ENCODE measurements around the gene SF3A1.

GRCh38 chr22:30297991-30298701 lies 58.5 kb downstream of the SF3A1 start:
- TF ChIP-seq, protein P1, sequence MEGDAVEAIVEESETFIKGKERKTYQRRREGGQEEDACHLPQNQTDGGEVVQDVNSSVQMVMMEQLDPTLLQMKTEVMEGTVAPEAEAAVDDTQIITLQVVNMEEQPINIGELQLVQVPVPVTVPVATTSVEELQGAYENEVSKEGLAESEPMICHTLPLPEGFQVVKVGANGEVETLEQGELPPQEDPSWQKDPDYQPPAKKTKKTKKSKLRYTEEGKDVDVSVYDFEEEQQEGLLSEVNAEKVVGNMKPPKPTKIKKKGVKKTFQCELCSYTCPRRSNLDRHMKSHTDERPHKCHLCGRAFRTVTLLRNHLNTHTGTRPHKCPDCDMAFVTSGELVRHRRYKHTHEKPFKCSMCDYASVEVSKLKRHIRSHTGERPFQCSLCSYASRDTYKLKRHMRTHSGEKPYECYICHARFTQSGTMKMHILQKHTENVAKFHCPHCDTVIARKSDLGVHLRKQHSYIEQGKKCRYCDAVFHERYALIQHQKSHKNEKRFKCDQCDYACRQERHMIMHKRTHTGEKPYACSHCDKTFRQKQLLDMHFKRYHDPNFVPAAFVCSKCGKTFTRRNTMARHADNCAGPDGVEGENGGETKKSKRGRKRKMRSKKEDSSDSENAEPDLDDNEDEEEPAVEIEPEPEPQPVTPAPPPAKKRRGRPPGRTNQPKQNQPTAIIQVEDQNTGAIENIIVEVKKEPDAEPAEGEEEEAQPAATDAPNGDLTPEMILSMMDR (conservative IDR thresholded peaks at IDR 0.05 in 1 of 2, IDR thresholded peaks at IDR 0.05 in 1 of 2; ENCODE audit: low read depth in 1 of 2, low read length in 2 of 2): no peak
- no peak for TF ChIP-seq EZH2 (IDR thresholded peaks at IDR 0.05; ENCODE audit: low read length, missing control alignments)

All from fibroblast of lung (primary cell).